ENCODE data around the gene IWS1. TPM values are rescaled to one million over a fixed set of nuclear protein-coding genes. Genes with fewer than 3 reads are reported as not detected.

Gene IWS1
- total and polyA plus RNA-seq, 9 of the 15 experiments (the other 6 are each of a cell fraction or from before 2014, with no cell fraction given): 20.8 to 67.2 (median 46.6) TPM

DNA sequence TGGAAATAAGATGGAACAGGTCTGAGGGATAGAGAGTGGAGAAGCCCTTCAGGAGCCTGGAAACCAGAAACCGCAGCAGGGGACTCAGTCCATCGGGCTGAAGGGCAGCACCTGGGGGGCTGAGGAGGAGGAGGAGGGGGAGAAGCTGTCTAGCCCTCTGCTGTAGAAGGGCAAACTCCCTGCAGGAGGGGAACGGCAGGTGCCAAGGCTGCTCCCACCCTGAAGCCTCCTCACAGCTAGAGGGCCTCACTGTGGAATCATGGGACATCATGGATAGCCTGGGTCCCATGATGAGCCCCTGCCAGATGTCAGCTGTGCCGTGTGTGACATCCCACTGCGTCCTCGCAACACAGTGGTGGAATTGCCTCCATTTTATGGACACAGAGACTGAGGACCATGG lies 9.6 kb upstream of the IWS1 start (continued):
- TF ChIP-seq CBX5 (IDR thresholded peaks at IDR 0.05; ENCODE audit: borderline replicate concordance, low read depth): no peak

DNA sequence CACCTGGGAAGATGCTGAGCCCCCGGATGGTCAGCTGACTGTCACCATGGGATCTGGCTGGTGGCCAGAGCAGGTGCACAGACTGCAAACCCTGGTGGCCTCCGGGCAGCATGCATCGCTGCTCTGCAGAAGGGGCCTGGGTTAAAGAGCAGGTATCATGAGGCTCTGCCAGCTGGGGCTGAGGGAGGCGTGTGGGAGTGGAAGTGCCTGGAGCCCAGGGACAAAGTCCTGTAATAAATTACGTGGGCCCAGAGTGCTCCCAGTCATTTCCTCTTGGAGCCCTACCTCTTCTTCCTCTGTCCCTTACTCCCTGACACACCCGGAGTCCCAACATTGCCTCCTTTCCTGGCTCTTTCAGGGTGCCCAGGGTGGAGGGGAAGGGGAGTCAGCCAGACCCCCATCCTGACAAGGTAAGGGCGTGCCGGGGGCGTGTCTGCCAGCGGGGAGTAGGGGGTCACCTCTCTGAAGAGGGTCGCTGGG lies 9.2 kb upstream of the IWS1 start, which contains the start of gene MYO7B:
MYO7B (plus strand) TSS at position 262 of the 480 bp plus-strand sequence. CDS start 24,040 bp downstream, outside the sequence.
- no peaks in the 10 kb centered on the region for H3K9me3 ChIP-seq (replicated peaks; ENCODE audit: control insufficient read depth, insufficient read depth, low read depth, low read length)
- no peak within 1 kb of the TSS for H3K27ac ChIP-seq (ENCODE audit: extremely low read depth, low read depth, low read length)
- ATAC-seq (no peak), DNase-seq (ENCODE audit: extremely low read depth in 1 of 4, low spot score in 3 of 4) (no peak), FAIRE-seq (no peak)
- H3K79me2 ChIP-seq (ENCODE audit: control insufficient read depth, insufficient read depth, low read length): no peaks in the 10 kb centered on the region
- no peak within 1 kb of the TSS for H2AFZ ChIP-seq (ENCODE audit: low read depth, low read length)
- CTCF ChIA-PET (ENCODE audit: low intra/inter-chr PET ratio): no interaction called here
- H4K20me1 ChIP-seq (replicated peaks; ENCODE audit: control insufficient read depth, insufficient read depth, low read length): no peaks in the 10 kb centered on the region
- H3K4me1 ChIP-seq (replicated peaks in 1 of 2; ENCODE audit: control insufficient read depth in 2 of 2, insufficient read depth in 2 of 2, low read length in 2 of 2): peaks cover 0 to 3% of the 10 kb centered on the region in 2 experiments; a peak in 2 of 5 replicates
- in situ Hi-C loops (cut with MboI): no loop called here
- intact Hi-C loops (cut with micrococcal nuclease): no loop called here
- H3K4me2 ChIP-seq (ENCODE audit: insufficient read depth, low read length): no peak within 1 kb of the TSS
- no TSS peak for BruUV-seq (replicated peaks)
- WGBS (ENCODE audit: insufficient coverage, low coverage, missing lambda C conversion rate): 4% methylated on average over 11 of the region's 11 CpGs
- H3K4me3 ChIP-seq: no peak within 1 kb of the TSS
- POLR2A ChIA-PET: interaction anchor here (0.6 to 1.1 kb wide), 3 partner anchors 9 to 472 kb away, joined by 3 to 4 read pairs (median 4); partner anchors contain the start of gene IWS1
- no peaks in the 10 kb centered on the region for H3K9me1 ChIP-seq (ENCODE audit: control insufficient read depth, insufficient read depth, low read length)
- no peaks in the 10 kb centered on the region for H3K36me3 ChIP-seq (ENCODE audit: control insufficient read depth, insufficient read depth, low read length)
- H3K9ac ChIP-seq (ENCODE audit: insufficient read depth in 1 of 2, low read depth in 2 of 2, low read length in 2 of 2): peak within 1 kb of the TSS in 1 of 2 experiments; percentile 13; a peak in 1 of 4 replicates
- H3K27me3 ChIP-seq (ENCODE audit: control insufficient read depth in 2 of 2, insufficient read depth in 2 of 2, low read length in 2 of 2): peaks cover 19 to 50% of the 10 kb centered on the region in 2 experiments
- TF ChIP-seq, protein P1, sequence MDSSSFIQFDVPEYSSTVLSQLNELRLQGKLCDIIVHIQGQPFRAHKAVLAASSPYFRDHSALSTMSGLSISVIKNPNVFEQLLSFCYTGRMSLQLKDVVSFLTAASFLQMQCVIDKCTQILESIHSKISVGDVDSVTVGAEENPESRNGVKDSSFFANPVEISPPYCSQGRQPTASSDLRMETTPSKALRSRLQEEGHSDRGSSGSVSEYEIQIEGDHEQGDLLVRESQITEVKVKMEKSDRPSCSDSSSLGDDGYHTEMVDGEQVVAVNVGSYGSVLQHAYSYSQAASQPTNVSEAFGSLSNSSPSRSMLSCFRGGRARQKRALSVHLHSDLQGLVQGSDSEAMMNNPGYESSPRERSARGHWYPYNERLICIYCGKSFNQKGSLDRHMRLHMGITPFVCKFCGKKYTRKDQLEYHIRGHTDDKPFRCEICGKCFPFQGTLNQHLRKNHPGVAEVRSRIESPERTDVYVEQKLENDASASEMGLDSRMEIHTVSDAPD (CRISPR knock-in tag; IDR thresholded peaks at IDR 0.05): no peak
- TF ChIP-seq, protein P2, sequence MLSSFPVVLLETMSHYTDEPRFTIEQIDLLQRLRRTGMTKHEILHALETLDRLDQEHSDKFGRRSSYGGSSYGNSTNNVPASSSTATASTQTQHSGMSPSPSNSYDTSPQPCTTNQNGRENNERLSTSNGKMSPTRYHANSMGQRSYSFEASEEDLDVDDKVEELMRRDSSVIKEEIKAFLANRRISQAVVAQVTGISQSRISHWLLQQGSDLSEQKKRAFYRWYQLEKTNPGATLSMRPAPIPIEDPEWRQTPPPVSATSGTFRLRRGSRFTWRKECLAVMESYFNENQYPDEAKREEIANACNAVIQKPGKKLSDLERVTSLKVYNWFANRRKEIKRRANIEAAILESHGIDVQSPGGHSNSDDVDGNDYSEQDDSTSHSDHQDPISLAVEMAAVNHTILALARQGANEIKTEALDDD (IDR thresholded peaks at IDR 0.05): no peak
- TF ChIP-seq ZNF764 (CRISPR knock-in tag; IDR thresholded peaks at IDR 0.05; ENCODE audit: low read depth): no peak
- TF ChIP-seq NFIC (IDR thresholded peaks at IDR 0.05): peak; percentile 35; the same call in 1 of the 2 replicates
- TF ChIP-seq ARID1B (IDR thresholded peaks at IDR 0.05): no peak
- TF ChIP-seq ZNF274 (IDR thresholded peaks at IDR 0.05; ENCODE audit: borderline replicate concordance, low read depth, low read length): no peak
